ENCODE results near the gene NEXN. TPM values are rescaled to one million over a fixed set of nuclear protein-coding genes. Genes with fewer than 3 reads are reported as not detected.

NEXN gene
- total RNA-seq, result 1 to 10 TPM; 3.3 to 3.4 TPM

DNA sequence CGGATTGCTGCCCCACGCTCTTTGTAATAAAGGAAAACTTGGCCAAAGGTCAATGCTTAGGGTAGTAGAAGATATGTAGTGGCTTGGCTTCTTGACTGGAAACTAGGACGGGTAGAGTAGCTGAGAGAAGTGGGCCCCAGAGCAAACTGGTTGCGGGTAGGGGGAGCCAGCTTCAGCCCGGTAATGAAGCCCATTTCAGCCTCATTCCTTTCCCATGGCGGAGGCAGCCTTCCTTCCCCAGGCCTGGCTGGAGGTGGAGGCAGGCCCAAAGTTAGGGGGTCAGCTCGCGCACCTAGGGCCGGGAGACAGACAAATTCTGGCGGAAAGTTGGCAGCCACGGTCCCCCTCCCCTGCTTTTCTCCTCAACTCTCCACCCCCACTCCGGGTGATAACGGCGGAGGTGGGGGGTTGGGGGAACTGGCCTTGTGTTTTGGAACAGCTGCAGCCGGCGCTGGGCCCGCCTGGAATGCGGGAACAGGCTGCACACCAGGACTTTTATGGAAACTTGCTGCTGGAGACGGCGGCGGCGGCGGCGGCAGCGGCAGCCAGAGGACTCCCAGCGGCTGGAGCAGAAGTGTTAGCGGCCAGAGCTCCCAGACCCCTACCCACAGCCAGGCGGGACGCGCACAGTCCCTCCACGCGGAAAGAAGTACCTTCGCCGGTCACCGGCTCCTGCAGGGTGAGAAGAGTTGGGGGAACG is at the start of gene NEXN:
Gene NEXN, plus strand, starts transcription at position 544 of the 700 bp plus-strand sequence. CDS start 27,483 bp downstream, outside the sequence.
- ATAC-seq (no peak), DNase-seq (no peak)
- Mint-ChIP-seq H3K36me3 (ENCODE audit: low read depth) (peaks cover 4% of the 10 kb centered on the region), H3K9me3 (ENCODE audit: insufficient read depth) (no peaks in the 10 kb centered on the region), H3K27ac (no peak within 1 kb of the TSS), H3K4me3 (peak within 1 kb of the TSS; percentile 62), H3K27me3 (ENCODE audit: low read depth) (peaks cover 14% of the 10 kb centered on the region), H3K4me1 (ENCODE audit: low read depth) (peaks cover 8% of the 10 kb centered on the region)
- ChIA-PET POLR2A (no interaction called here), CTCF (no interaction called here)

DNA sequence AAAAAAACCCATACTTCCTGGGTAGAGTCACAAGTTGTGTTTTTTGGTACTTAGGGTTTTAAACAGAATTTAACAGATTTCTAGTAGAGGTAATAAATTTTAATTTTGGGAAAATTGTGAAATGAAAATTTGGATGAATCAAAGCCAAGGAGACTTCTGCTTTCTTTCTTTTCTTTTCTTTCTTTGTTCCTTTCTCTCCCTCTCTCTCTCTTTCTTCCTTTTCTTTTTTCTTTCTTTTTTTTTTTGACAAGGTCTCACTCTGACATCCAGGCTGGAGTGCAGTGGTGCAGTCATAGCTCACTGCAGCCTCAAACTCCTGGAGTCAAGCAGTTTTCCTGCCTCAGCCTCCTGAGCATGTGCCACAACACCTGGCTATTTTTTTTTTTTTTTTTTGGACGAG is 46.9 kb upstream of the NEXN start:
- ChIA-PET CTCF (no interaction called here), POLR2A (no interaction called here)
- H3K27me3 Mint-ChIP-seq (ENCODE audit: low read depth), result no peaks in the 10 kb centered on the region
- H3K4me3 Mint-ChIP-seq, result no peak overlapping the region
- H3K27ac Mint-ChIP-seq, result no peak overlapping the region
- no peaks in the 10 kb centered on the region for H3K4me1 Mint-ChIP-seq (ENCODE audit: low read depth)
- peaks cover 9% of the 10 kb centered on the region for H3K36me3 Mint-ChIP-seq (ENCODE audit: low read depth)
- no peak for DNase-seq
- no peaks in the 10 kb centered on the region for H3K9me3 Mint-ChIP-seq (ENCODE audit: insufficient read depth)
- ATAC-seq, result no peak

DNA sequence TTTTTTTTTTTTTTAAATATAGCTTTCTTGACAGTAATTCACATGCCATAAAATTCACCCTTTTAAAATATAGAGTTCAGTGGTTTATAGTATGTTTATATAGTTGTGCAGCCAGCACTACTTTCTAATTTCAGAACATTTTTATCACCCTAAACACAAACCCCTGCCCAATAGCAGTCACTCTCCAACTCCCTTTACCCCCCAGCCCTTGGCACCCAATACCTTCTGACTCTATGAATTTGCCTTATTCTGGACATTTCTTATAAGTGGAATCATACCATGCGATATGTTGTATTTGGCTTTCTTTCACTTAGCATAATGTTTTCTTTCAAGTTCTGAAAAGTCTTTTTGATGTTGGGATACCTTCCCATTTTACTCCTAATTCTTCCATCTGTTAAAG is 42.5 kb upstream of the NEXN start:
- Mint-ChIP-seq H3K27ac (no peak overlapping the region), H3K36me3 (ENCODE audit: low read depth) (peaks cover 12% of the 10 kb centered on the region), H3K9me3 (ENCODE audit: insufficient read depth) (no peaks in the 10 kb centered on the region), H3K4me3 (no peak overlapping the region), H3K4me1 (ENCODE audit: low read depth) (no peaks in the 10 kb centered on the region), H3K27me3 (ENCODE audit: low read depth) (no peaks in the 10 kb centered on the region)
- ChIA-PET CTCF (no interaction called here), POLR2A (no interaction called here)
- DNase-seq, result no peak
- no peak for ATAC-seq

DNA sequence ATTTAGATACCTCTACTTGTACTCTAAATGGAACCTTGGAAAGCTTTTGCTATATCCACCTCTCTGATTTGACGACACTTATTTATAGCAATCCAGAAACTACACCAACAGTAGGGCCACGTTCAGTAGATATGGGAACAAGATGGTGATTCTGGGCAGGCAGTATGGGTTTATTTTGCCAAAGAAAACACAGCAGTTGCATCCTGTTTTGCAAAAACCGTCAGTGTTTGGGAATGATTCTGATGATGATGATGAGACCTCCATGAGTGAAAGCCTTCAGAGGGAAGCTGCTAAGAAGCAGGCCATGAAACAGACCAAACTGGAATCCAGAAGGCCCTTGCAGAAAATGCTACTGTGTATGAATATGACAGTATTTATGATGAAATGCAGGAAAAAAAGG is 41.5 kb upstream of the NEXN start:
- H3K4me3 Mint-ChIP-seq, result no peak overlapping the region

DNA sequence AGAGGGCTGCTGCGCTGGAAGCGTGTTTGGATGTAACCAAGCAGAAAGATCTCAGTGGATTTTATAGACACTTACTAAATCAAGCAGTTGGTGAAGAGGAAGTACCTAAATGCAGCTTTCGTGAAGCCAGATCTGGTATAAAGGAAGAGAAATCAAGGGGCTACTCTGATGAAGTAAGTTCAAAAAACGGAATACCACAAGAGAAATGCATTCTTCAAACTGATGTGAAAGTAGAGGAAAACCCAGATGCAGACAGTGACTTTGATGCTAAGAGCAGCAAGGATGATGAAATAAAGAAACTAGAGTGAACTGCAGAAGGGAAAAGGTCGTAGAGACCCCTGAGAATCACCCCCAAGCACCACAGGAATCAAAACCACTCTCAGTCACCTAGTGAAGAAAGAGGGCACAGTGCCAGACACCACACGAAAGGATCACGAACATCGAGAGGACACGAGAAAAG is 40.8 kb upstream of the NEXN start:
- Mint-ChIP-seq H3K36me3 (ENCODE audit: low read depth) (peaks cover 12% of the 10 kb centered on the region), H3K27ac (no peak overlapping the region), H3K4me3 (no peak overlapping the region), H3K4me1 (ENCODE audit: low read depth) (no peaks in the 10 kb centered on the region), H3K9me3 (ENCODE audit: insufficient read depth) (no peaks in the 10 kb centered on the region), H3K27me3 (ENCODE audit: low read depth) (no peaks in the 10 kb centered on the region)
- ChIA-PET POLR2A (no interaction called here), CTCF (no interaction called here)
- DNase-seq (no peak), ATAC-seq (no peak)

More for the DNA sequence above, 41.5 kb upstream of the NEXN start:
- DNase-seq (no peak), ATAC-seq (no peak)
- H3K4me1 Mint-ChIP-seq (ENCODE audit: low read depth), result no peaks in the 10 kb centered on the region
- no peaks in the 10 kb centered on the region for H3K9me3 Mint-ChIP-seq (ENCODE audit: insufficient read depth)
- H3K27me3 Mint-ChIP-seq (ENCODE audit: low read depth), result no peaks in the 10 kb centered on the region
- CTCF ChIA-PET, result no interaction called here
- POLR2A ChIA-PET, result no interaction called here
- peaks cover 12% of the 10 kb centered on the region for H3K36me3 Mint-ChIP-seq (ENCODE audit: low read depth)
- H3K27ac Mint-ChIP-seq, result no peak overlapping the region

DNA sequence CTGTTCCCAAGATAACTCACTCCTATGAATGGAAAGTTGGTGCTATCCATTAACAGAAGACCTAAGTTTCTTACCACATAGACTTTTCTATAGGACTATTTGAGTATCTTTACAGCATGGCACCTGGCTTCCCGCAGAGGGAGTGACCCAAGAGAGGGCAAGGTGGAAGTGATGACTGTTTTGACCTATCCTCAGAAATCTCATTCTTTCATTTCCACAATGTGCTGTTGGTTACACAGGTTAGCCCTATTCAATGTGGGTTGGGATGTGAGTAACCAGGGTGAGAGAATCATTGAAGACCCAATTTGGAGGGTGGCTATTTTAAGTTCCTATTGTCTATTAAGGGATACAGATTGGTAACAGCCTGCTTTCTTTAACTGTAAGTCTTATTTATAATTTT is 38.3 kb upstream of the NEXN start:
- ATAC-seq, result no peak
- Mint-ChIP-seq H3K36me3 (ENCODE audit: low read depth) (peaks cover 24% of the 10 kb centered on the region), H3K4me1 (ENCODE audit: low read depth) (no peaks in the 10 kb centered on the region), H3K27me3 (ENCODE audit: low read depth) (no peaks in the 10 kb centered on the region), H3K4me3 (no peak overlapping the region), H3K9me3 (ENCODE audit: insufficient read depth) (no peaks in the 10 kb centered on the region), H3K27ac (no peak overlapping the region)
- POLR2A ChIA-PET, result no interaction called here
- CTCF ChIA-PET, result no interaction called here
- no peak for DNase-seq

DNA sequence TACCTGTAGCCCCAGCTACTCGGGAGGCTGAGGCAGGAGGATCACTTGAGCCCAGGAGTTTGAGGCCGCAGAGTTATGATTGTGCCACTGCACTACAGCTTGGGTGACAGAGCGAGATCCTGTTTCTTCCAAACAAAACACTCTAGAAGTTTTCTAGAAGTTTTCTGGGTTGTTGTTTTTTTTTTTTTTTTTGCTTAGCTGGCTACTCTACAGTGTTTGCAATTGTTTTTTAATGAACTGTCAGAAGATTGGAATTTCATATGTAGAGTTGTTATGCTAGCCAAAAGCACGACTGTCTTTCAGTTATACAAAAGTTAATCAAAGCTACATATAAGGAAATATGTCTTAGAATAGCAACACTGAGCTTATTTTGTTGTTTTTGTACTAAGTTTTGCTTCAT is 30.9 kb upstream of the NEXN start:
- DNase-seq (no peak), ATAC-seq (no peak)
- no peaks in the 10 kb centered on the region for H3K27me3 Mint-ChIP-seq (ENCODE audit: low read depth)
- H3K4me1 Mint-ChIP-seq (ENCODE audit: low read depth), result peaks cover 5% of the 10 kb centered on the region
- no peak overlapping the region for H3K27ac Mint-ChIP-seq
- H3K4me3 Mint-ChIP-seq, result no peak overlapping the region
- ChIA-PET CTCF (interaction anchor here (1.1 kb wide), 1 partner anchor 33 kb away, joined by 4 read pairs; no protein-coding TSS in a partner anchor), POLR2A (no interaction called here)
- H3K9me3 Mint-ChIP-seq (ENCODE audit: insufficient read depth), result peaks cover 11% of the 10 kb centered on the region
- H3K36me3 Mint-ChIP-seq (ENCODE audit: low read depth), result peaks cover 46% of the 10 kb centered on the region

DNA sequence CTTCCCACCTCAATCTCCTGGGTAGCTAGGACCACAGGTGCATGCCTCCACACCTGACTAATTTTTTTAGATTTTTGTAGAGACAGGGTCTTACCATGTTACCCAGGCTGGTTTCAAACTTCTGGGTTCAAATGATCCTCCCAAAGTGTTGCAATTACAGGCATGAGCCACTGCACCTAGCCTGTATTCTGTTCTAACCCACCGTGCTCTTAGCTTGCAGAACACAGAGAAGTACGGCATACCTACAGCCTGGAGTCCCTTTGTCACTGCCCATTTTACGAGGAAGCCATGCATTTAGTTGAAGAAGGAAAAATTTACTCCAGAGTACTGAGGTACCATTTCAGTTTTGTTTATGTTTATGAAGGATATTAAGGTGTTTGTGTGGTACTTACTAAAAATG is 29.7 kb upstream of the NEXN start:
- ChIA-PET CTCF (interaction anchor here (1.1 kb wide), 1 partner anchor 34 kb away, joined by 4 read pairs; no protein-coding TSS in a partner anchor), POLR2A (interaction anchor here (0.7 kb wide), 1 partner anchor 102 kb away, joined by 3 read pairs; no protein-coding TSS in a partner anchor)
- Mint-ChIP-seq H3K4me1 (ENCODE audit: low read depth) (peaks cover 5% of the 10 kb centered on the region), H3K27me3 (ENCODE audit: low read depth) (no peaks in the 10 kb centered on the region), H3K4me3 (no peak overlapping the region), H3K36me3 (ENCODE audit: low read depth) (peaks cover 44% of the 10 kb centered on the region), H3K27ac (no peak overlapping the region), H3K9me3 (ENCODE audit: insufficient read depth) (peaks cover 11% of the 10 kb centered on the region)
- no peak for ATAC-seq
- no peak for DNase-seq

DNA sequence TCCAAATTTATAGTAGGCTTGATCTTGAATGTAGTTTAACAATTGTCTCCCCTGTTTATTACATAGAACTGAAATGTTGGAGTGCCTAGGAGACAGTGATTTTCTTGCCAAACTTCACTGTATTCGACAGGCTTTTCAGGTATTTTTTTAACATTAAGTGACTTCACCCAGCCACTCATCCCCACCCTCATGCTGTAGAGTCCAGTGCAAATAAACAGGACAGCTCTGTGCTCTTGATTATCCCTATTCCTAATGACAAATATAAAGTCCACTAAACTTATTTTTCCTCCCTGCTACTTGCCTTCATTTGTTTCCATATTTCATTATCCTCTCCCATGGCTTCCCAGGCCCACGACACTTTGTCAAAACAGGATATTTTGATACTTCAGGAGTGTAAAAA is 29.2 kb upstream of the NEXN start:
- Mint-ChIP-seq H3K9me3 (ENCODE audit: insufficient read depth) (peaks cover 11% of the 10 kb centered on the region), H3K27ac (no peak overlapping the region), H3K4me1 (ENCODE audit: low read depth) (peaks cover 5% of the 10 kb centered on the region), H3K36me3 (ENCODE audit: low read depth) (peaks cover 39% of the 10 kb centered on the region), H3K4me3 (no peak overlapping the region), H3K27me3 (ENCODE audit: low read depth) (no peaks in the 10 kb centered on the region)
- no peak for ATAC-seq
- POLR2A ChIA-PET, result no interaction called here
- no peak for DNase-seq
- CTCF ChIA-PET, result no interaction called here

DNA sequence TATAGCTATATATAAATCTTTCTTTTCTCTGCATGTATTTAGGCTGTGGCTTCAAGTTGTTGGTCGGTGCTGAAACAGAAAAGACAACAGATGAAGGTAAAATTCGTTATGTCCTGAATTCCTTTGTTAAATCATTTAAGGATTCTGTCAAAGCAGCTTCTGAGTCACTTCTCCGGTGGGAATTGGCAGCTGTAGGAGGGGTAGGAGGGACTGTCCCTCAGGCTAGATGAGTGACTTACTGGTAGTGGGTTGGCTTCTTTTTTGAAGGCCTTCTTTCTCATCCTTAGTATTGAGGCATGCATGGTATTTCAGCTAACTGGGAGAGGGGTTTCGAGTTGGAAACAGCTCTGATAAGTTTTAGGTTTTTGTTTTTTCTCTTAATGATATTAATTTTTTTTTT is 22.1 kb upstream of the NEXN start:
- Mint-ChIP-seq H3K9me3 (ENCODE audit: insufficient read depth) (no peaks in the 10 kb centered on the region), H3K4me1 (ENCODE audit: low read depth) (no peaks in the 10 kb centered on the region), H3K27me3 (ENCODE audit: low read depth) (no peaks in the 10 kb centered on the region), H3K4me3 (no peak overlapping the region), H3K36me3 (ENCODE audit: low read depth) (peaks cover 20% of the 10 kb centered on the region), H3K27ac (no peak overlapping the region)
- DNase-seq (no peak), ATAC-seq (no peak)
- ChIA-PET POLR2A (no interaction called here), CTCF (no interaction called here)

DNA sequence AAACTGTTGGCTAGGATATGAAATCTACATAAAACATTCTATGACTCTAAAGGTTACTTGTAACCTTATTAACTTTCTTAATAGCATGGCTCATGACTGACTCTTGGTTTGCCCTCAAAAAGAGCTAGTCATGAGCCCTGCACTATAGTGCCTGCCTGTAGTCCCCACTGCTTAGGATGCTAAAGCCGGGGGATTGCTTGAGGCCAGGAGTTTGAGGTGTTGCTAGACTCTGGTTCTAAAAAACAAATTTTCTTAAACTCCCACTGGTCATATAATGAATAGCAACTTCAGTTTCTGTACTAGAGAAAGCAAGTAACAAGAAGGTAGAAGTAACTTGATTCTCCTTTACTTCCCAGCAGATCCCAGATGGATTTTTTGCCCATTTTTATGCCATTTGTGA is 15.8 kb upstream of the NEXN start:
- POLR2A ChIA-PET, result no interaction called here
- Mint-ChIP-seq H3K9me3 (ENCODE audit: insufficient read depth) (no peaks in the 10 kb centered on the region), H3K27ac (no peak overlapping the region), H3K36me3 (ENCODE audit: low read depth) (peaks cover 6% of the 10 kb centered on the region), H3K4me3 (no peak overlapping the region), H3K27me3 (ENCODE audit: low read depth) (no peaks in the 10 kb centered on the region), H3K4me1 (ENCODE audit: low read depth) (no peaks in the 10 kb centered on the region)
- DNase-seq, result no peak
- CTCF ChIA-PET, result no interaction called here
- ATAC-seq, result no peak

DNA sequence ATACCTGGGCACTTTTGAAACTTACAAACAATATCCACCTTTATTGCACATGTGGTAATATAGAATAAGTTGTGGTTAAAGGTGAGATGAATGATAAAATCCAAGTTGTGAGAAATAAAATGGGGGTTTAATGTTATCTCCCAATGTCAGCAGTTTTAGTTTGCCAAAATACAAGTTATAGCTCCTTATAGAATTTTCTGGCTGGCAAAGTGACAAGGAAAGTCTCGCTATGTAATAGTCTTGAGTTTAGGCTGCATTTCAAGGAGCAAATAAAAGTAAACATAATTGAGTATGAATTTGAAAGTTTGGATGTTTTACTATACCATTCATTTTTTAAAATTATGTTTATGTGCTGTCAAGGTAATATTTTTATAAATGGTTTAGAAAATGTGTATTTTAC is 15.0 kb upstream of the NEXN start:
- ChIA-PET POLR2A (no interaction called here), CTCF (no interaction called here)
- no peak for ATAC-seq
- Mint-ChIP-seq H3K4me1 (ENCODE audit: low read depth) (no peaks in the 10 kb centered on the region), H3K9me3 (ENCODE audit: insufficient read depth) (no peaks in the 10 kb centered on the region), H3K36me3 (ENCODE audit: low read depth) (peaks cover 4% of the 10 kb centered on the region), H3K27me3 (ENCODE audit: low read depth) (no peaks in the 10 kb centered on the region), H3K27ac (no peak overlapping the region), H3K4me3 (no peak overlapping the region)
- no peak for DNase-seq

All from activated CD8-positive, alpha-beta T cell treated with anti-CD3 and anti-CD28 coated beads, Interleukin-2, amount 10 ng/mL, durations not matched to agents 7 days and 5 days (primary cell).